ENCODE measurements around the gene SORCS1.

DNA sequence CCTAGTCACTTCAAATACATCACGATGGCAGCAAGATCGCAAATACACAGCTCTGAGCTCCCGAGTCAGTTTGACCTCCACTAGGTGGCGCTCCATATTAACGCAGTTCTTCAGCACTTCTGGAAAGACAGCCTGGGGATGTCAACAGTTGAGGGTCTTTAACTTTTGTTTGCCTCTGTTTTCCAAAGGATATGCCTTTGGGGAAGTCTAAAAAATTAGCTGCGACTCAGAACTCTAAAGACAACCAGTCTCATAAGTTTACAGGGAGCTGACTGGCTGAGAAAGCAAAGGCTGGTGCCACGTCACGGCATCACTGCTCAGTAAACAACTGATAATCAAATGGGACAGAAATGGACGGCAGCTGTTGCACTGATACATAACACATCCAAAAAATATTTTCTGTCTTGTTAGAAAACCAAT lies 458.8 kb downstream of the SORCS1 start:
- TF ChIP-seq, protein P1, sequence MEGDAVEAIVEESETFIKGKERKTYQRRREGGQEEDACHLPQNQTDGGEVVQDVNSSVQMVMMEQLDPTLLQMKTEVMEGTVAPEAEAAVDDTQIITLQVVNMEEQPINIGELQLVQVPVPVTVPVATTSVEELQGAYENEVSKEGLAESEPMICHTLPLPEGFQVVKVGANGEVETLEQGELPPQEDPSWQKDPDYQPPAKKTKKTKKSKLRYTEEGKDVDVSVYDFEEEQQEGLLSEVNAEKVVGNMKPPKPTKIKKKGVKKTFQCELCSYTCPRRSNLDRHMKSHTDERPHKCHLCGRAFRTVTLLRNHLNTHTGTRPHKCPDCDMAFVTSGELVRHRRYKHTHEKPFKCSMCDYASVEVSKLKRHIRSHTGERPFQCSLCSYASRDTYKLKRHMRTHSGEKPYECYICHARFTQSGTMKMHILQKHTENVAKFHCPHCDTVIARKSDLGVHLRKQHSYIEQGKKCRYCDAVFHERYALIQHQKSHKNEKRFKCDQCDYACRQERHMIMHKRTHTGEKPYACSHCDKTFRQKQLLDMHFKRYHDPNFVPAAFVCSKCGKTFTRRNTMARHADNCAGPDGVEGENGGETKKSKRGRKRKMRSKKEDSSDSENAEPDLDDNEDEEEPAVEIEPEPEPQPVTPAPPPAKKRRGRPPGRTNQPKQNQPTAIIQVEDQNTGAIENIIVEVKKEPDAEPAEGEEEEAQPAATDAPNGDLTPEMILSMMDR (IDR thresholded peaks at IDR 0.05), result peak; percentile 64
- TF ChIP-seq EZH2 (IDR thresholded peaks at IDR 0.05; ENCODE audit: borderline replicate concordance, insufficient read depth, low read depth, low read length, poor library complexity, severe bottlenecking), result no peak
